Ammon's horn (tissue), 1 donor: ENCODE results near the gene OGFOD3.

Experiments used
- DNase-seq: peaks from one replicate; pipeline ENCODE4 v3.0.0-alpha.2; 2016; ENCODE audit warnings: low spot score

OGFOD3 gene

DNA sequence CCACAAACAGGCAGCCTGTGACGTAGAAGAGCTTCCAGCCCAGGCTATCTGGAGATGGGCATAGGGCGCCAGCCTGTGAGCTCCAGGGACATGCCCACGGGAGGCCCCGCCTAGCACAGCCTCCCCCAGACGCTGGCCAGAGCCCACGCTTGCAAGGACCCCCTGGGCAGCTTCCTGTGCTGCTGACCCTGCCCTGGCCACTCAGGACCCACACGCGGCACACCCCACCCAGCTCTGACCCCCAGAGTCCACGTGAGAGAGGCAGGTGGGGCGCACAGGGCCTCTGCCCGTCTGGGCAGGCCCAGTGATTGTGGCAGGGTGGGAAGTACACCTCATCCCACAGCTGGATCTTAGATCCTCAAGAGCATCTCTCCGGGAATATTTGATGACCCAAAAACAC is 28.3 kb upstream of the OGFOD3 start:
- no peak for DNase-seq

DNA sequence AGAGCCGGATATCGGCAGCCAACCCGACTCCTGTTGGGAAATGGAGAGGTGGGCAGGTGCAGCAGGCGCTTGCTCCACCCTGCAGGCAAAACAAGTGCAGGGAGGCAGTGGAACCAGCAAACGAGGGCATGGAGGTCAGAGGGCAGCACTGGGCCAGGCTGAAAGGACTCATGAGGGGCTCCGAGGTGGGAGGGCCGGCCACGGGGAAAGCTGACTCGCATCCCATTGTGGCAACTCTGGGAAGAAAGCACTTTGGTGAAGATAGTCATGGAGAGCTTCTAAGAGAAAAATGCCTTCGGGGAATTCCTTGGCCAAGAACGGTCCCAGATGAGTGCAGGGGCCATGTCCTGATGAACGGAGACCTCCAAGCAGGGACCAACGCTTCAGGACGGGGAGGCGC is 27.7 kb upstream of the OGFOD3 start:
- no peak for DNase-seq

DNA sequence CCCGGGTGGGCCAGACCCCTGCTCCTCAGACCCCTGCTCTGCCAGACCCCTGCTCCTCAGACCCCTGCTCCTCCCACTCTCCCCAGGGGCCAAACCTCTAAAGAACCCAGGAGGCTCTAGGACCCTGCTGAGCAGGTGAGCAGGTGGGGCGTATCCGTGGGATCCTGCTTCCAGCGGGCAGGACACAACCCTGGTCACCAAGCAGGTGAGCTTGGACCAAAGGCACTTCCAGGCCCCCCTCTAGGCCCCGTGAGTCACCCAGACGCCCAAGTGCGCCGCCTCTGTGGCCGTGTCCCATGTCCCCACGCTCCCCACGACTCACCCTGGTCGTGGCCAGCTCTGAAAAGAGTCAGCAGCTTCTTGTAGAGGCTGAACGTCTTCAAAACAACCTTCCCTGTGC is 27.2 kb upstream of the OGFOD3 start:
- no peak for DNase-seq

DNA sequence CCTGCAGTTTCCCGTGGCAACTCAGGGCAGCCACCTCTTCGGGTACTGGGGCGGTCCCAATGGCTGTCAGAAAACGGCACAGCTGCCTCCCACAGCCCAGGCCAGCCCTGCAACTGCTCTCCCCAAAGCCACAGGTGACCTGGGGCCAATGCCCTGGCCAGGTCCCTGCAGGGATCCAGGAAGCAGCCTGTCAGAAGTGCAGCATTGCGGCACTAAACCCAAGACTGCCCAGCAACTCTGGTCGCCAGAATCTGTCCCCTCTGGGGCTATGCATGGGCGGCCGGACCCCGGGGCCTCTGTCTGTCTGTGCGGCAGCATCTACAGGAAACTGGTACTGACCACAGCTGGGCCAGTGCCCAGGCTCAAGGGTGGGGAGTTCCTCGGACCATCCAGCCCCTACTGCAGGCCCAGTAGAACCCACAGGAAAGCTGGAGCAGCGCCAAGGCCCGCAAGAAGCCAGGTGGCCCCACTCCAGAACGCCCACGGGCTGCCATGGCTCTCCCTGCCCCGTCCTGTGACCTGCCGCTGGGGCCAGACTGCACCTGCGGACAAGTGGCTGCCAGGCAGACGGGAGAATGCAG is 26.6 kb upstream of the OGFOD3 start:
- peak; percentile 52 for DNase-seq

DNA sequence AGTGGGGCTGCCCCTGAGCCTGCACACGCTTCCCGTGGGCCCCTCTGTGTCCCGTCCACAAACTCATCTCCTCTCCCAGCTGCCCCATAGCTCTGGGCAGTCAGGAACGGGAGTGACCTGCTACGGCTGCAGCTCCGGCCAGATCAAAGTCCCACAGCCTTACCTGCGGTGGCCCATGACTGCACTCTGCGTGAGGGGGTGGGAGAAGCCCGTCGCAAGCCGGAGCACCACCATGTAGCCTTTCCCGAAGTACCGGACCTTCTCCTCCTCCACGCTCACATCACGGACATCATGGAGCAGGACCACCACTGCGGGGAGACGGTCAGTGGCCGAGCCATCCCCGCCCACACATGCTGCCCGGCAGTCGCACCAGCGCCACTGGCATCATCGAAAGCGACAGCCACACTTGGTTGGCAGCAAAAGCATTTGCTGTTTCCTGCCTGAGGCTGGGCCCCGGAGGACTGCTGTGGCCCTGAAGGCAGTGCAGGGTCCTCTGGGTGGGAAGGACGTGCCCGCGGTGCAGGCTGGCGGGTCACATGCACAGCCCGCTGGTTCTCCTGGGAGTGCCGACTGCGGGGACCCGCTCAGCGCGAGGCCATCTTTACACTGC is 26.0 kb upstream of the OGFOD3 start:
- DNase-seq, result no peak

DNA sequence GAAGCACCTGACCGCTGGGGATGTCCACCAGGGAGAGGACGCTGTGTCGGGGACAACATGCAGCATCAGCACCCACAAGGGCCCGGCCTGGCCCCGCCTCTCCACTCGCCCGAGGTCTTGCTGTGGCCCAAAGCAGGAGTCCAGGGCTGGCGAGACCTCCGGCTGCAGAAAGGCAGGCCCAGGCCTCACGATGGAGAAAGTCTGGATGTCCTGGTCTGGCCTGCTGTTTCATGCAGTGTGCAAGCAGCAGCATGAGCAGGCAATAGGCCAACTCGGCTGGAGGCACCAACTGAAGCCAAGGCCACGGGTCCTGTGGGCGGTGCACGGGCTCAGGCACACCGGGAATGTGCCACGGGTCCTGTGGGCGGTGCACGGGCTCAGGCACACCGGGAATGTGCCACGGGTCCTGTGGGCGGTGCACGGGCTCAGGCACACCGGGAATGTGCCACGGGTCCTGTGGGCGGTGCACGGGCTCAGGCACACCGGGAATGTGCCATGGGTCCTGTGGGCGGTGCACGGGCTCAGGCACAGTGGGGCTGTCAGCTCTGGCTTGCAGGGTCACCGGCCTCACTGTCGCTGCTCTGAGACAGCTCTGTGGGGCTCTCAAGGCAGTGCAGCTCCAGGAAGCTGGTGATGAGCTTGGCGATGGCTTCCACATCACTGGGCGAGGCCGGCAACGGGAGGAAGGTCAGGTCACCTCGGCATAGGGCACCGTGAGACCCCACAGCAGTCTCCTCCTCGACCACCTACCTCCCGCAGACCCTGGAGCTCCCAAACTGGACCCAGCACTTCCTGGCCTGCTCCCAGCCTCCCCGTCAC is 25.3 kb upstream of the OGFOD3 start:
- no peak for DNase-seq

DNA sequence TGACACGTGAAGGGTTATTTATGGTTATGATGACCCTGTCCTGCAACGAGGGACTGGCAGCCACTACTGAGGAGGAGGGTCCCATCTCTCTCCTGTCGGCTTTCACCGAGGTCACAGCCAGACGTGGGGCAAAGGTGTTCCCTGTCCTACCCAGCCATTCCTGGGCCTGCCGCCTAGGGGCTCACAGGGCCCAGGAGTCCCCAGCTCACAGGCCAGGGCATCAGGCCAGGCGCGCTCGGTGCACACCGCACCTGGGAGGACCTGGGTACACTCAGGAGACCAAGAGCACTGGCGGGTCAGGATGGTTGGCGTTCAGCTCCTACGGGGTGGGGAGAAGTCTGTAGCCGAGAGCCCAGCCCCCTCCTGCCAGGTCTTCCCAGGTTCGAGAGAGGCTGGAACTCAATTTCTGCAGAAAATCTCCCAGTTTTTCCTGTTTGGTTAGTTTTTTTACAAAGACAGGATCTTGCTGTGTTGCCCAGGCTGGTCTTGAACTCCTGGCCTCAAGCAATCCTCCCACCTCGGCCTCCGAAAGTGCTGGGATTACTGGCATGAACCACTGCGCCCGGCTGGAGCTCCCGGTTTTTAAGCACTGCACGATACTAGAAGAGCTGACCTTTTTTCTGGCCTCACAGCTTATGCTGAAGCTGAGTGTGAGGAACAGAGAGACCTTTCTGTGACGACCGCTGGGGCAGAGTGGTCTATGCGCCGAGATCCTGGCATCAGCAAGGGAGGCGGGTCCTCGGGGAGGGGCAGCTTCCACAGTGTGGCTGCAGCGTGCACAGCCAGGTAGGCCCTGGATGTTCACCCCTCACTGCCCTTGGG is 24.5 kb upstream of the OGFOD3 start:
- no peak for DNase-seq

DNA sequence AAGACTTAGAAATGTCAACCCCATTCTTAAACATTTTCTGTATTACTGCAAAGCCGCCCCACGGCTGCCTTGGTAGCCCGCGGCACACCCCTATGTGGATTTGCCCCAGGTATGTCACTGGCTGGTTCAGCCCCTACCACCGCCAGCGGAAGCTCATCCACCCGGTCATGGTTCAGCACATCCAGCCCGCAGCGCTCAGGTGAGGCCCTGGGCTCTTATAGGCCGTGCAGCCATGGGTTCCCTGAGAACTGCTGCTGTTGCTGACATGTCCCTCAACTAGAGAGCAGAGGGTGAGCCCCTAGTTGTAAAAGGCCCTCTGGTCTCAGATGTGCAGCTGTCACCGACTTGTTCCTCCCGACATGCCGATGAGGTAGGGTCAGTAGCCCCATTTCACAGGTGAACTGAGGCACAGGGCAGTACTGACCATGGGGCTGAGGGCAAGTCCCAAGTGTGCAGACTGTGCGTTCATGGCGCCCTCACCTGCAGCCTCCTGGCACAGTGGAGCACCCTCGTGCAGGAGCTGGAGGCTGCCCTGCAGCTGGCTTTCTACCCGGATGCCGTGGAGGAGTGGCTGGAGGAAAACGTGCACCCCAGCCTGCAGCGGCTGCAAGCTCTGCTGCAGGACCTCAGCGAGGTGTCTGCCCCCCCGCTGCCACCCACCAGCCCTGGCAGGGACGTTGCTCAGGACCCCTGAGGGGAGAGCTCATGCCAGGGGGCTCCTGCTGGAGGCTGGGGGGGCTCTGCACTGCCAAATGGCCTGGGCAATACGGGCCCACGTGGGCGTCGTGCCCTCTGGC is 23.5 kb upstream of the OGFOD3 start:
- no peak for DNase-seq

DNA sequence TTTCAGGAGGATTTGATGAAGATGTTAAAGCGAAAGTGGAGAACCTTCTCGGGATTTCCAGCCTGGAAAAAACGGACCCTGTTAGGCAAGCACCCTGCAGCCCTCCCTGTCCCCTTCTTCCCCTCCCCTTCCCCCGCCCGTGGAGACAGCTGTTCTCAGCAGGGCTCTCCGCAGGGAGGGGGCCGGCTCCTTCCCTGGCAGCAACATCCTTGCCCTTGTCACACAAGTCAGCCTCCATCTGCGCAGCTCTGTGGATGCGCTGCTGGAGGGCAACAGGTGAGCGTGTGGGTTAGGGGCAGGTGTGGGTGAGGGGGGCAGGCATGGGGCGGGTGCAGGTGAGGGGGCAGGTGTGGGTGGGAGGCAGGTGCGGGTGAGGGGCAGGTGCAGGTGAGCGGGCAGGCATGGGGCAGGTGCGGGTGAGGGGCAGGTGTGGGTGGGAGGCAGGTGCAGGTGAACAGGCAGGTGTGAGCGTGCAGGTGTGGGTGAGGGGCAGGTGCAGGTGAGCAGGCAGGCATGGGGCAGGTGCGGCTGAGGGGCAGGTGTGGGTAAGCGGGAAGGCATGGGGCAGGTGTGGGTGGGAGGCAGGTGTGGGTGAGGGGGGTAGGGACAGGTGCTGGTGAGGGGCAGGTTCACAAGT is 22.7 kb upstream of the OGFOD3 start:
- DNase-seq, result no peak

DNA sequence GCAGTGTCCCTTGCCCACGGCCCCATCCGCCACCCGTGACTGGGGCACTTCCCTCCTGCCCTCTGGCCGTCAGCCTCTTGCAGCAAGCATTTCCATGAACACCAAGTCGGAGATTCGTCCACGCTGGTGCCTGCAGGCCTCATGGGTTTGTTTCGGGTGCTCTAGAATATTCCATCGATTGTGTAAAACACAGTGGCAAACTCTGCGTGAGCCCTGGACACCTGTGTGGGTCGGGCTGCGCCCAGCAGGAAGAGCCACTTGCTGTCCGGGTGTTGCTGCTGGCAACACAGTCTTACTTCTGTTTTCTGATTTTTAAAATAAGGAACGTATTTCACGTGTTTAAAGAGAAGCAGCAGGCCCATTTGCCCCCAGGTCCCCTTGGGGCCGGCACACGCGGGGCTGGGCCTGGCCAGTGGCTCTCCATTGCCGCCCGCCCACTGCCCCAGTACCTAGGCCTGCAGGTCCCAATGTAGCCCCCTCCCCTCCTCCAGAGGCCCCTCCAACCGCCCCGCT is 22.1 kb upstream of the OGFOD3 start:
- DNase-seq, result no peak

DNA sequence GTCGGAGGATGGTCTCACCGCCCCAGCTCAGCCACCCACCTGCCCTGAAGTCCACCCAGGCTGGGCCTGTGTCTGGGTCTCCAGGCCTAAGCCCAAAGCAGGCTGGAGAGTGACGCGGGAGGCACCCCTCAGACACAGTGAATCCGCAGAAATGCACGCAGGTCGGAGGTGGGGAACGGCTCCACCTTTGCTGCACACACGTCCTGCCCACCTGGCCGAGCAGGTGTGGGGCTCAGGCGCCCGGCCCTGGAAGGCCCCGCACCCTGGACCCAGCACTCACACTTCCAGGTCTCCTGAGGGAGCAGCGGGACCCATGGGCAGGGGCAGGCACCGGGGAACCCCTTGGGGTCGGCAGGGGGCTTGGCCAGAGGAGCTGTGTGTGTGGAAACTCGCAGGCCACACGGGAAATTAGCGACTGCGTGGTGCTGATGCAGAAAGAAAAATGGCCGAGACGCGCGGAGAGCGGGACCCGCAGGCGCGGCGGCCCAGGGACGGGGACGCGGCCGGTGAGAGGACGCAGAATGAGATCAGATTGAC is 21.5 kb upstream of the OGFOD3 start:
- no peak for DNase-seq

DNA sequence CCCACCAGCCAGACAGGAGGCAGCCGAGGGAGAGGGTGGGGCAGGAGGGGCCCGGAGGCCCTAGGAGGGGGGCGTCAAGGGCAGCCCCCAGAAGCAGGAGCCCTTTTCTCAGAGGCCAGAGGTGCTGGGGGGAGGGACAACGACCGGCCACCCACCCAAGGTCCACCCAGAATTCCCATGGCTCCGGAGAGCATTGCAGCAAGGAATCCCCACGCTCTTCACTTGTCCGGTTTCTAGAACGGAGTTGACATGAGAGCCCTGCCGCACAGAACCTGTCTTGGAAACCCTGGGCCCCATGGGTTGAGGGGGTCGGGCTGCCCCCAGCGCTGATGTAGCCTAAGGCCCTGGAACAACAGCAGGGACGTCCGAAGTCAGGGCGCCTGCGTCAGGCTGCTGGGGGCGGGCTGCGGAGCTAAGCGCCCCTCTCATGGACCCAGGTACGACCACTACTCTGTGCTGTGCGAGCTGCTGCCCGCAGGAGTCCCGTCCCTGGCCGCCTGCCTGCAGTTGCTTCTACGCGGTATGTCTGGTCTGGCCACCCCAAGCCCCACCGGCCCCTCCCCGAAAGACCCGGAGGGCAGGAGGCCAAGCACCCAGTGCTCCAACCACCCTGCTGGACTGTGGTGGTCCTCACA is 20.9 kb upstream of the OGFOD3 start:
- DNase-seq, result no peak

DNA sequence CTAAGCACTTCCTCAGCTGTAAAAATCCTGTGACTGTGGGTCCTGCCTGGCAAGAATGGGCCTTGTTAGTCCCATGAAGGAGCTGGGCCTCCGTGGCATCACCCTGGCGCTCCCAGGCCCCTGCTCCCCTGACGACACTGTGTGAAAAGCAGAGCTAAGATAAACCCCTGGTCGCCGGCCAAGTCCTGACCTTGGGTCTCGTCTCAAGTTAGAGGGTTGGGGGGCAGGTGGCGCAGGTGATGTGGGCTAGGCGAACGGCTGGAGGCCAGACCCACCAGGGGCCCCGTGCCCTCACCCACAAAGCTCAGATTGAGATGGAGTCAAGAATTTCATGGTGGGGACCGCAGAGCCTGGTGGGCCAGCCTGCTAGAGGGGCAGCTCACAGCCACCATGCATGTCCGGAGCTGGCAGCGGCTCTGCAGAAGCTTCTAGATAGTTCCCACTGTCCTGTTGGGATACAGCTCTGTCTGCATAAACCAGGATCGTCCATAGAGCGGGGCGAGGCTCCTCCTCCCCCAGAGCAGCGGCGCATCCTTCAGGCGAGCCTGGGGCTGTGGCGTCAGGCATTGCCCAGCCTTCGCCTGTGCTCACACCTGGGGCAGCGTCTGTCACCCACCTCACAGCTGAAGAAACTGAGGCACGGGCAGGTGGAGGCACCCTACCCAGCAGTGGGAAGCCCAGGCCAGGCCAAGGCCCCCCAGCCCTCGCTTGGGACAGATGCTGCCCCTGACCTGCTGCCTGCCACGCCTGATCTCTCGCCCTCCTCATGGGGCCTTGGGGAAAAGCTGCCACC is 20.2 kb upstream of the OGFOD3 start:
- DNase-seq, result no peak

DNA sequence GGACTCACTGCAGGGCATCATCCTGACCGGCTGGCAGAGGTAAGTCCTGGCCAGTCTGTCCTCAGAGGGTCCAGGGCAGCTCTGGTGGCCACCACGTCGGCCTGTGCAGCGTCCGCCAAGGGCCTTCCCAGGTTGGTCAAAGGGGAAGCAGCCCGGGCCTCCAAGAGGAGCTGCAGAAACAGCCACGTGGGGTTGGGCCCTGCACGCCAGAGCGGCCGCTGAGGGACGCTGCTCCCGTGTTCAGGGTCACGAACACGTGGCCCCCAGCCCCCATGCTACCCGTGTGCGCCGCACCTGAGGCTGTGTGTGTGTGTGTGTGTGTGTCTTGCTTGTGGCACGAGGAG is 18.9 kb upstream of the OGFOD3 start:
- no peak for DNase-seq

DNA sequence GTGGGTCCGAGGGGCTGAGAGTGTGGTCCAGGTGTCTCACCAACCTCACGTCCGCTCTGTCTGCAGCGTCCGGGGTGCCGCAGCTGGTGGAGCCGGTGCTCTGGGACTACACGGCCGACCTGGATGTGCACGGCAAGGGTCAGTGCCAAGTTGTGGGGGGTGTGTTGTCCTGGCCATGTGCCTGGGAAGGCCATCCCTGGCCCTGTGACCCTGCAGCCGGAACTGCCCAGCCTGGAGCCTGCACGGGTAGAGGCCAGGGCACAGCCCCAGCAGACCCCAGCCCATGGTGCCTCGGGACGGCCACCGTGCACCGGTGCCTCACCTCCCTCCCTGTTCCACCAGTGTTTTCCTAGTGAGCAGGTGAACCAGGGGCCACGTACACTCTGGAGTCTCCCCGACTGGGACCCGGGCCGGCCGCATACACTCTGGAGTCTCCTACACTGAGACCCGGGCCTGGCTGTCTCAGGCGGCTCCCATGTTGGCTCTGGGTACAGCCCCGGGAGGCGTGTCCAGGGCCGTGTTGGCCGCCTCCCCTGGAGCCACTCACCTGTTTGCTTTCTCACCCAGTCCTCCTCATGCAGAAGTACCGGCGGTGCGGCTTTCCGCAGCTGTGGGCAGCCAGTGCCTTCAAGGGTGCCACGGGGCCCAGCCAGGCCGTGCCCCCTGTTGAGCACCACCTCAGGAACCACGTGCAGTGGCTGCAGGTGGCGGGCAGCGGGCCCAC is 18.4 kb upstream of the OGFOD3 start:
- DNase-seq, result no peak

DNA sequence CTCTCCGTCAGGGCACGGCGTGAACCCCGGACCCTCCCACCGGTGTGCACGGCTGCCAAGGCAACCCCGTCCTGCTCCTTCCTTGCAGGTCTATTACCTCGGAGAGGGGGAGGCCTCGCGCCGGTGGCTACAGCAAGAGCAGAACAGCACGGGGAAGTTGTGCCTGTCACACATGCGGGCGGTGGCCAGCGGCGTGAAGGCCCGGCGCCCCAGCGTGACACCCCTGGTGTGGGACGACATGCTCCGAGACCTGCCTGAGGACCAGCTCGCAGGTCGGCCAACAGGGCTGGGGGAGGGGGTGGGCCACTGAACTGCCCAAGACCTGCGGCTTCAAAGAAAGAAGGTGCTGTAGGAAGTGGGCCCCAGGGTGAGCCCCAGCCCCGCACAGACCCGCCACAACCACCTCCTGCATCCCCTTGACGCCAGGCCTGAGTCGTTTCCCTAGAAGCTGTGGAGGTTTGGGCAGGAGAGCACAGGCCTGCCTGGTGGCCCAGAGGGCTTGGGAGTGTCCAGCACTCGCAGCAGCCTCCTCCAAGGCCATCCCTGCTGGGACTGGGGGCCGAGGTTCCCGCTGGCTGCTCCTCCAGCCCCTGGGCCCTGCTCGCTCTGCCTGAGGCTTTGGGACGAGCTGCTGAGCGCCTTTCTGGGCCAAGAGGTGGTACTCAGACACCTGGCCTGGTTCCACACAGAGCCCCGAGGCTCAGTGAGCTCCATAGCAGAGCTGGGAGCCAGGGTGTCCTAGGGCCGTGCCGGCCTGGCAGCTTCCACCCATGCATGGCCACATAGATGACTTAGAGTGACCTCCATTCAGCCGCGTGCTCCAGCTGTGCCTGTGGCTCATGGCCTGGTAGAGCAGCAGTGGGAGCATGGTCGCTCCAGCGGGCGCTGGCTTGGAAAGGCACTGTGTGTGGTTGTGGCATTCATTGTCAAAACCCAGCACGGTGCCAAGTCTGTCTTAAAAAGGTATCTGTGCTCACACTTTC is 17.5 kb upstream of the OGFOD3 start:
- DNase-seq, result no peak

DNA sequence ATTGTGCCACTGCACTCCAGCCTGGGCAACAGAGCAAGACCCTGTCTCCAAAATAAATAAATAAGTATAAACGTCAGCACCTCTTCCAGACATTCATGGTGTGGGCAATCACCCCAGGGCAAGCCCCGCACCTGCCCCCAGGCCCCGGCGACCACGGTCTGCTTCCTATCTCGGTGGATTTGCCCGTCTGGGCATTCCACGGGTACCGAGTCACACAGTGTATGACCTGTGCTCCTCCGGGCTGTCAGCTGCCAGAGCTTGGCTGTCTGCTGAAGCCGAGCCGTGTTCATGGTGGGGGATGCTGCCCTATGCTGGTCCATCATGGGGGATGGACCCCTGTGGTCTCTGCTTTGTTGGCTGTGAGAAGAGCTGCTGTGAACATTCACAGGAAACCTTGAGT is 16.7 kb upstream of the OGFOD3 start:
- no peak for DNase-seq

DNA sequence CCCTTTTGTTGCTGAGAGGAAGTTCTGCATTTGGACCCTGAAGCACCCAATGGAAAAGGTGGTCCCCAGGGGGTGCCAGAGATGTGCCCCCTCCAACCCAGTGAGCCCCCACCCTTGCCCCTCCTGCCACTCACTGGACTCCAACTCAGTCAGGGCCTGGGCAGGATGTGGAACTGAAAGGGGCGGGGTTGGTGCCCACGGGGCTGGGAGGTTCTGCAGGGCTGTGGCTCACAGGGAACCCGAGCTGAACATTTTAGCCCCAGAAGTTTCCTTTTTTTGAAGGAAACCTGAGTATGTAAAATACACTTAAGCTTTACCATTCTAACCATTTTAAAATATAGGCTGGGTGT is 15.8 kb upstream of the OGFOD3 start:
- no peak for DNase-seq
